ENCODE measurements around the gene DLL1. TPM values are rescaled to one million over a fixed set of nuclear protein-coding genes. Genes with fewer than 3 reads are reported as not detected.

The DLL1 gene
- total RNA-seq, 4 donors from 2014 or later, result 8.7 to 24.3 (median 19.2) TPM

- Histone ChIP-seq H3K4me3 (peak overlapping the region; percentile 18 to 22), H3K36me3 (no peaks in the 10 kb centered on the region), H3K27me3 (no peaks in the 10 kb centered on the region), H3K27ac (peak overlapping the region; percentile 12 to 54), H3K9me3 (no peaks in the 10 kb centered on the region), H3K4me1 (peaks cover 4 to 6% of the 10 kb centered on the region in 2 donors)
- TF ChIP-seq CTCF (IDR thresholded peaks at IDR 0.05) (peak in 1 of 4 experiments; percentile 8), POLR2A (IDR thresholded peaks at IDR 0.05) (no peak)
- peak in 1 of 2 donors; percentile 77 for DNase-seq
- intact Hi-C loops (cut with DNase I; ENCODE audit: low total_unique reads), result no loop called here
These were observed 10.7 kb downstream of the DLL1 start for GRCh38 chr6:170279977-170280688.

GRCh38 chr6:170279426-170279825 is 11.5 kb downstream of the DLL1 start:
- no peak for DNase-seq
- Histone ChIP-seq H3K36me3 (no peaks in the 10 kb centered on the region), H3K27ac (peak overlapping the region in 1 of 2 donors; percentile 54), H3K4me1 (peaks cover 4 to 6% of the 10 kb centered on the region in 2 donors), H3K27me3 (no peaks in the 10 kb centered on the region), H3K4me3 (no peak overlapping the region), H3K9me3 (no peaks in the 10 kb centered on the region)
- no peak for TF ChIP-seq CTCF (IDR thresholded peaks at IDR 0.05)
- no peak for TF ChIP-seq POLR2A (IDR thresholded peaks at IDR 0.05)
- intact Hi-C loops (cut with DNase I; ENCODE audit: low total_unique reads), result no loop called here

- TF ChIP-seq CTCF (IDR thresholded peaks at IDR 0.05) (no peak), POLR2A (IDR thresholded peaks at IDR 0.05) (no peak)
- Histone ChIP-seq H3K4me1 (peaks cover 4 to 6% of the 10 kb centered on the region in 2 donors), H3K27me3 (no peaks in the 10 kb centered on the region), H3K9me3 (no peaks in the 10 kb centered on the region), H3K4me3 (no peak overlapping the region), H3K36me3 (no peaks in the 10 kb centered on the region), H3K27ac (no peak overlapping the region)
- no peak for DNase-seq
- intact Hi-C loops (cut with DNase I; ENCODE audit: low total_unique reads), result no loop called here
These were observed 12.2 kb downstream of the DLL1 start for GRCh38 chr6:170278743-170279094.

- Histone ChIP-seq H3K36me3 (no peaks in the 10 kb centered on the region), H3K27ac (no peak overlapping the region), H3K9me3 (no peaks in the 10 kb centered on the region), H3K4me1 (peaks cover 4 to 6% of the 10 kb centered on the region in 2 donors), H3K4me3 (no peak overlapping the region), H3K27me3 (no peaks in the 10 kb centered on the region)
- DNase-seq, result no peak
- intact Hi-C loops (cut with DNase I; ENCODE audit: low total_unique reads), result no loop called here
- no peak for TF ChIP-seq POLR2A (IDR thresholded peaks at IDR 0.05)
- TF ChIP-seq CTCF (IDR thresholded peaks at IDR 0.05), result no peak
These were observed 12.8 kb downstream of the DLL1 start for GRCh38 chr6:170277893-170278742.

All from uterus (tissue), 4 donors.